Erythroblast (primary cell): Measurements from ENCODE around the gene TMSB15C.

Source experiments
- GATA1 ChIP-seq: IDR thresholded peaks from 2 replicates; pipeline ENCODE4 v1.6.1; 2011; ENCODE audit warnings: low read depth, mild to moderate bottlenecking, control low read depth, low read length, moderate library complexity
- POLR2A ChIP-seq: IDR thresholded peaks from 2 replicates; pipeline ENCODE4 v1.6.1; 2011; ENCODE audit warnings: mild to moderate bottlenecking, low read length

DNA sequence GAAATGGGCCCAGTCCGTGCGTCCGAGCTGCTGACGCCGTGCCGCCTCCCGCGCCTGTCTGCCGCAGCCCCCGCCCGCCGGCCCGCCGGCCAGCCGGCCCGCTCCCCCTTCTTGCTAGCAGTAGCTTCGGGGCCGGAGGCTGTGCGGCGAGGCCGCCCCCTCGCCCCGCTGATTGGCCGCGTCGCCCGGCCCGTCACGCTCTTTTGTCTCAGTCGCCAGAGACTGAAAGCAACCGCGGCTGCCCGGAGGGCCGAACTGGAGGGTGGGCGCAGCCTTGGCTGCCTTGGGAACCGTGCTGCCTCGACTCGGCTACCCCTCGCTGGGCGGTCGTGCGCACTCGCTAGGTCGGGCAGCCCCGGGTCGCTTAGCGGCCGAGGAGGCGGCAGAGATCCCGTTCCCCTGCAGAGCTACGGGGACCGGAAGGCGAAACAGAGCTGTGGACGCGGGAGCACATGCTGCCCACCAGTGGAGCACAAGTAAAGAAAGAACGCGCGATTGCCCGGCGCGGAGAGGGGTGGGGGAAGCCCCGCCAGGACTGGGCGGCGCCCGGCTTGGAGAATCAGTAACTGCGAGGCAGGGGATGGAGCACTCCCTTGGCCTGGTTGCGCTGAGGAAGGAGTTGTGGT, 36.4 kb upstream of the TMSB15C start, which contains the start of gene ZCCHC18:
- no peak for TF ChIP-seq POLR2A
- no peak for TF ChIP-seq GATA1
